Astrocyte (in vitro differentiated cells and primary cell): ENCODE results near the gene MCEE. TPM values are rescaled to one million over a fixed set of nuclear protein-coding genes. Genes with fewer than 3 reads are reported as not detected.

Experiments
- DNase-seq: peaks from one replicate; pipeline ENCODE4 v3.0.0-alpha.2; 2010; ENCODE audit warnings: low read depth
- FAIRE-seq: peaks from 2 replicates; lab custom pipeline; 2011; peaks lifted over from hg19 to GRCh38; lab: Jason Lieb, UNC
- H2AFZ ChIP-seq: 2 replicates; pipeline ENCODE4 v1.6.0; 2012; ENCODE audit warnings: low read depth, low read length, inconsistent platforms
- H3K27ac ChIP-seq: 2 replicates; pipeline ENCODE4 v1.5.1; 2011; ENCODE audit warnings: low read depth, low read length, inconsistent platforms
- H3K27me3 ChIP-seq: 2 replicates; pipeline ENCODE4 v1.6.0; 2011; ENCODE audit warnings: low read length, inconsistent platforms; ENCODE audit not compliant: insufficient read depth
- H3K36me3 ChIP-seq: 2 replicates; pipeline ENCODE4 v1.5.1; 2011; ENCODE audit warnings: low read length, inconsistent platforms; ENCODE audit not compliant: insufficient read depth
- H3K4me1 ChIP-seq: 2 replicates; pipeline ENCODE4 v1.5.1; 2011; ENCODE audit warnings: low read length, inconsistent platforms; ENCODE audit not compliant: insufficient read depth
- H3K4me2 ChIP-seq: 2 replicates; pipeline ENCODE4 v1.6.0; 2012; ENCODE audit warnings: low read length, inconsistent platforms
- H3K4me3 ChIP-seq: 2 replicates; pipeline ENCODE4 v1.5.1; 2011; ENCODE audit warnings: low read depth, mild to moderate bottlenecking, low read length, inconsistent platforms; ENCODE audit not compliant: insufficient read depth
- H3K79me2 ChIP-seq: 2 replicates; pipeline ENCODE4 v1.6.0; 2012; ENCODE audit warnings: mild to moderate bottlenecking, low read length, inconsistent platforms; ENCODE audit not compliant: insufficient read depth
- H3K9ac ChIP-seq: 2 replicates; pipeline ENCODE4 v1.6.0; 2012; ENCODE audit warnings: mild to moderate bottlenecking, low read length, inconsistent platforms
- H3K9me3 ChIP-seq: 2 replicates; pipeline ENCODE4 v1.5.1; 2012; ENCODE audit warnings: low read depth, mild to moderate bottlenecking, low read length, inconsistent platforms; ENCODE audit not compliant: insufficient read depth
- H4K20me1 ChIP-seq: 2 replicates; pipeline ENCODE4 v1.6.0; 2012; ENCODE audit warnings: low read length, inconsistent platforms; ENCODE audit not compliant: insufficient read depth
- H3K27ac Mint-ChIP-seq: one replicate; pipeline ENCODE4 v1.8.0; 2021; ENCODE audit warnings: mild to moderate bottlenecking, mixed read lengths; ENCODE audit not compliant: unreplicated experiment
- H3K27me3 Mint-ChIP-seq: one replicate; pipeline ENCODE4 v1.8.0; 2021; ENCODE audit warnings: low read depth, mixed read lengths; ENCODE audit not compliant: unreplicated experiment
- H3K36me3 Mint-ChIP-seq: one replicate; pipeline ENCODE4 v1.8.0; 2021; ENCODE audit warnings: low read depth, mixed read lengths; ENCODE audit not compliant: unreplicated experiment
- H3K4me1 Mint-ChIP-seq: one replicate; pipeline ENCODE4 v1.8.0; 2021; ENCODE audit warnings: low read depth, mixed read lengths; ENCODE audit not compliant: unreplicated experiment
- H3K4me3 Mint-ChIP-seq: one replicate; pipeline ENCODE4 v1.8.0; 2021; ENCODE audit warnings: mild to moderate bottlenecking, moderate library complexity, mixed read lengths; ENCODE audit not compliant: unreplicated experiment
- H3K9me3 Mint-ChIP-seq: one replicate; pipeline ENCODE4 v1.8.0; 2021; ENCODE audit warnings: mild to moderate bottlenecking, mixed read lengths; ENCODE audit not compliant: unreplicated experiment
- CTCF ChIP-seq: IDR thresholded peaks from 2 replicates; pipeline ENCODE4 v1.5.1; 2011; ENCODE audit warnings: low read depth, mild to moderate bottlenecking, inconsistent platforms, low read length, moderate library complexity; ENCODE audit not compliant: insufficient read depth
- EZH2 ChIP-seq: IDR thresholded peaks from 2 replicates; pipeline ENCODE4 v1.6.1; 2012; ENCODE audit warnings: mild to moderate bottlenecking, low read length, inconsistent platforms; ENCODE audit not compliant: insufficient read depth
- total RNA-seq: library from RNA; stranded (reverse); gene quantifications from 2 replicates; pipeline ENCODE4 v1.2.1, GENCODE V29; 2021

MCEE gene
- total RNA-seq, 1 donor from 2014 or later, result 13.1 TPM

- no peak for FAIRE-seq
- H4K20me1 ChIP-seq, result peaks cover 22% of the 10 kb centered on the region
- peaks cover 7% of the 10 kb centered on the region for H3K4me1 ChIP-seq
- no peak overlapping the region for H3K9ac ChIP-seq
- H3K27me3 ChIP-seq, result no peaks in the 10 kb centered on the region
- Mint-ChIP-seq H3K9me3 (peaks cover 2% of the 10 kb centered on the region), H3K36me3 (peaks cover 7% of the 10 kb centered on the region), H3K27ac (no peak overlapping the region), H3K4me3 (no peak overlapping the region), H3K27me3 (no peaks in the 10 kb centered on the region), H3K4me1 (peaks cover 4% of the 10 kb centered on the region)
- no peak overlapping the region for H3K27ac ChIP-seq
- no peak overlapping the region for H3K4me3 ChIP-seq
- no peak overlapping the region for H2AFZ ChIP-seq
- no peaks in the 10 kb centered on the region for H3K9me3 ChIP-seq
- TF ChIP-seq EZH2 (no peak), CTCF (no peak)
- no peak for DNase-seq
- peaks cover 61% of the 10 kb centered on the region for H3K79me2 ChIP-seq
- no peaks in the 10 kb centered on the region for H3K36me3 ChIP-seq
- no peak overlapping the region for H3K4me2 ChIP-seq
Observed at GRCh38 chr2:71126957-71127356, 3.1 kb downstream of the MCEE start.

- TF ChIP-seq EZH2, result no peak
- no peak for TF ChIP-seq CTCF
- Histone ChIP-seq H3K27ac (no peak overlapping the region), H3K4me2 (no peak overlapping the region), H2AFZ (no peak overlapping the region), H4K20me1 (peaks cover 18% of the 10 kb centered on the region), H3K79me2 (peaks cover 49% of the 10 kb centered on the region), H3K27me3 (no peaks in the 10 kb centered on the region), H3K36me3 (no peaks in the 10 kb centered on the region), H3K9me3 (no peaks in the 10 kb centered on the region), H3K4me3 (no peak overlapping the region), H3K9ac (no peak overlapping the region), H3K4me1 (no peaks in the 10 kb centered on the region)
- DNase-seq (no peak), FAIRE-seq (no peak)
- Mint-ChIP-seq H3K27ac (no peak overlapping the region), H3K36me3 (peaks cover 7% of the 10 kb centered on the region), H3K27me3 (no peaks in the 10 kb centered on the region), H3K4me1 (peaks cover 4% of the 10 kb centered on the region), H3K9me3 (peaks cover 2% of the 10 kb centered on the region), H3K4me3 (no peak overlapping the region)
Observed at GRCh38 chr2:71125506-71126294, 4.3 kb downstream of the MCEE start.
